Transverse colon (tissue), 4 donors: ENCODE data around the gene TBATA.

Experiments
- POLR2AphosphoS5 ChIP-seq, 3 donors: sonication (generic); formaldehyde crosslinking; IDR thresholded peaks; one replicate each; pipeline ENCODE4 v1.6.1; 2016; ENCODE audit warnings: antibody characterized with exemption in 3 of 3
- TF ChIP-seq, protein P1 (sequence below), 5 experiments: fragments of 200-600 bp in 3 of 5; fragments of 450-650 bp in 2 of 5; sonication (generic) in 3 of 5; IDR thresholded peaks; 1 replicate in 2 of 5; 2 replicates in 3 of 5; pipeline ENCODE4 v1.5.1; 2016 to 2017; ENCODE audit warnings: antibody characterized with exemption in 5 of 5, inconsistent platforms in 3 of 5, mild to moderate bottlenecking in 2 of 5, moderate library complexity in 1 of 5

DNA sequence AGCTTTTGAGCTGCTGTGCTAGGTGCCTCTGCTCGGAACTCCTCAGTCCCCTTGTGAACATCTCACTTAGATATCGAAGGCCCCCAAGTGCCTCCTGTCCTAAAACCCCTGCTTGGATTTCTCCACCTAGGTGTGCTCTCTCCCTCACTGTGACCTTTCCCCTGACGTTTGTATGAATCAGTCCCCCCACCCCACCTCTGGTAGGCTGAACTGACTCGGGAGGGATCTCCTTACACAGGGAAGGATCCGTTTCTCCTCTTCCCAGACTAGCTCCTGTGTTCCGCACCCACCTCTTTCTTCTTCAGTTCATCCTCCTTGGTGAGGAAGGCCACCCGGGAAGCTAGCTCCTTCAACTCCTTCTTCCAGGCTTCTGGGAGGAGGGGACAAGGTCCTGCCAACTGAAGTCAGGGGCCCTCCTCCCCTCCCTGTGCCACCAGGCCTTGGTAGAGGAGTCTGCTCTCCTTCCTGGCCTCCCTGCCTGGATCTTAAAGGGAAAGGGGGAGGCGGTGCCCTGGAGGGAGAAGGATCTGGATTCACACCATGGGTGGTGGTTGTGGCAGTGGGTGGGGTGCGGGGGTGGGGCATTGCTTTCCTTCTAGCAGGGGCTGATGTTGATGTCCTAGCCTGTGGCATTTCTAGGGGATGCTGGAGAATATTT lies 6.8 kb downstream of the TBATA start:
- no peak for TF ChIP-seq POLR2AphosphoS5 (IDR thresholded peaks at IDR 0.05)
- TF ChIP-seq, protein P1, sequence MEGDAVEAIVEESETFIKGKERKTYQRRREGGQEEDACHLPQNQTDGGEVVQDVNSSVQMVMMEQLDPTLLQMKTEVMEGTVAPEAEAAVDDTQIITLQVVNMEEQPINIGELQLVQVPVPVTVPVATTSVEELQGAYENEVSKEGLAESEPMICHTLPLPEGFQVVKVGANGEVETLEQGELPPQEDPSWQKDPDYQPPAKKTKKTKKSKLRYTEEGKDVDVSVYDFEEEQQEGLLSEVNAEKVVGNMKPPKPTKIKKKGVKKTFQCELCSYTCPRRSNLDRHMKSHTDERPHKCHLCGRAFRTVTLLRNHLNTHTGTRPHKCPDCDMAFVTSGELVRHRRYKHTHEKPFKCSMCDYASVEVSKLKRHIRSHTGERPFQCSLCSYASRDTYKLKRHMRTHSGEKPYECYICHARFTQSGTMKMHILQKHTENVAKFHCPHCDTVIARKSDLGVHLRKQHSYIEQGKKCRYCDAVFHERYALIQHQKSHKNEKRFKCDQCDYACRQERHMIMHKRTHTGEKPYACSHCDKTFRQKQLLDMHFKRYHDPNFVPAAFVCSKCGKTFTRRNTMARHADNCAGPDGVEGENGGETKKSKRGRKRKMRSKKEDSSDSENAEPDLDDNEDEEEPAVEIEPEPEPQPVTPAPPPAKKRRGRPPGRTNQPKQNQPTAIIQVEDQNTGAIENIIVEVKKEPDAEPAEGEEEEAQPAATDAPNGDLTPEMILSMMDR (IDR thresholded peaks at IDR 0.05), result no peak
